Osteocyte (in vitro differentiated cells): ENCODE results near the gene OTUD3. TPM values are rescaled to one million over a fixed set of nuclear protein-coding genes. Genes with fewer than 3 reads are reported as not detected.
"Not testable (repeated sequence)": the region's sequence is repeated elsewhere in the genome, so short reads cannot be mapped to it uniquely, and the experiment has no call there.

Experiments
- DNase-seq: peaks from one replicate; pipeline ENCODE4 v3.0.0; 2021; ENCODE audit warnings: mixed read lengths; ENCODE audit not compliant: unreplicated experiment; ENCODE audit errors: extremely low spot score
- H3K27ac Mint-ChIP-seq: one replicate; pipeline ENCODE4 v1.8.0; 2021; ENCODE audit warnings: mild to moderate bottlenecking, mixed read lengths; ENCODE audit not compliant: unreplicated experiment
- H3K27me3 Mint-ChIP-seq: one replicate; pipeline ENCODE4 v1.8.0; 2021; ENCODE audit warnings: mixed read lengths; ENCODE audit not compliant: unreplicated experiment
- H3K36me3 Mint-ChIP-seq: one replicate; pipeline ENCODE4 v1.8.0; 2021; ENCODE audit warnings: mixed read lengths; ENCODE audit not compliant: unreplicated experiment
- H3K4me1 Mint-ChIP-seq: one replicate; pipeline ENCODE4 v1.8.0; 2021; ENCODE audit warnings: mixed read lengths; ENCODE audit not compliant: unreplicated experiment
- H3K4me3 Mint-ChIP-seq: one replicate; pipeline ENCODE4 v1.8.0; 2021; ENCODE audit warnings: mild to moderate bottlenecking, moderate library complexity, mixed read lengths; ENCODE audit not compliant: unreplicated experiment
- H3K9me3 Mint-ChIP-seq: one replicate; pipeline ENCODE4 v1.8.0; 2021; ENCODE audit warnings: mixed read lengths; ENCODE audit not compliant: unreplicated experiment
- total RNA-seq: library from RNA; stranded (reverse); gene quantifications from 2 replicates; pipeline ENCODE4 v1.2.1, GENCODE V29; 2021
- TF ChIP-seq, protein P1 (sequence below): fragments of 200-600 bp; sonication (generic); IDR thresholded peaks from 2 replicates; pipeline ENCODE4 v1.5.0; 2021; ENCODE audit warnings: antibody characterized with exemption, mild to moderate bottlenecking, moderate library complexity

OTUD3 gene
- total RNA-seq, 1 donor from 2014 or later, result 11.4 TPM

DNA sequence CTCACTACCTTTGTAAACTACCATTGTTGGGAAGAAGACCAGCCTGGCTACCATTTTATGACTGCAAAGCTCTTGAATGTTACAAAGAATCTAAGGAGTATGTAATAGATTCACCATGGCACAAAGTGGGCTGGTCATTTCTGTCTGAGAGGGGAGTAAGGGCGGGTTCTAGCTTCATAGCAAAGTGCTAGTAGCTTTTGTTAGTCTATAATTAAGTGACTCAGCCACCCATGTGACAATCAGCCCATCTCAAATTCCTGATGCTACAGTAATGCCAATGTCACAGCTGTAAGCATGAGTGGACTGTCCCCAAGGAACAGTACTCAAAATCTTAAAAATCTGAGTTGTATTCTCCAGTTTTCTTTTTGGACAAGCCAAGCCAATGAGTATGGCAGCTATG, 15.4 kb upstream of the OTUD3 start:
- Mint-ChIP-seq H3K4me3 (no peak overlapping the region), H3K27ac (no peak overlapping the region), H3K4me1 (peaks cover 9% of the 10 kb centered on the region), H3K27me3 (no peaks in the 10 kb centered on the region), H3K9me3 (peaks cover 5% of the 10 kb centered on the region), H3K36me3 (peaks cover 4% of the 10 kb centered on the region)
- no peak for DNase-seq
- TF ChIP-seq, protein P1, sequence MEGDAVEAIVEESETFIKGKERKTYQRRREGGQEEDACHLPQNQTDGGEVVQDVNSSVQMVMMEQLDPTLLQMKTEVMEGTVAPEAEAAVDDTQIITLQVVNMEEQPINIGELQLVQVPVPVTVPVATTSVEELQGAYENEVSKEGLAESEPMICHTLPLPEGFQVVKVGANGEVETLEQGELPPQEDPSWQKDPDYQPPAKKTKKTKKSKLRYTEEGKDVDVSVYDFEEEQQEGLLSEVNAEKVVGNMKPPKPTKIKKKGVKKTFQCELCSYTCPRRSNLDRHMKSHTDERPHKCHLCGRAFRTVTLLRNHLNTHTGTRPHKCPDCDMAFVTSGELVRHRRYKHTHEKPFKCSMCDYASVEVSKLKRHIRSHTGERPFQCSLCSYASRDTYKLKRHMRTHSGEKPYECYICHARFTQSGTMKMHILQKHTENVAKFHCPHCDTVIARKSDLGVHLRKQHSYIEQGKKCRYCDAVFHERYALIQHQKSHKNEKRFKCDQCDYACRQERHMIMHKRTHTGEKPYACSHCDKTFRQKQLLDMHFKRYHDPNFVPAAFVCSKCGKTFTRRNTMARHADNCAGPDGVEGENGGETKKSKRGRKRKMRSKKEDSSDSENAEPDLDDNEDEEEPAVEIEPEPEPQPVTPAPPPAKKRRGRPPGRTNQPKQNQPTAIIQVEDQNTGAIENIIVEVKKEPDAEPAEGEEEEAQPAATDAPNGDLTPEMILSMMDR, result no peak

DNA sequence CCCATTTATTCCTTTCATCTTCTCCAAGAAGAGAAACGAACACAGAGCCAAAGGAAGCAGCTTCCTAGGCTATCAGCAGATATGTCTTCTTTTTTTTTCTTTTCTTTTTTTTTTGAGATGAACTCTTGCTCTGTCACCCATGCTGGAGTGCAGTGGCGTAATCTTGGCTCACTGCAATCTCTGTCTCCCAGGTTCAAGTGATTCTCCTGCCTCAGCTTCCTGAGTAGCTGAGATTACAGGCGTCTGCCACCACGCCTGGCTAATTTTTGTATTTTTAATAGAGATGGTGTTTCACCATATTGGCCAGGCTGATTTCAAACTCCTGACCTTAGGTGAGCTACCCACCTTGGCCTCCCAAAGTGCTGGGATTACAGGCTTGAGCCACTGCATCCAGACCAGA, 13.6 kb upstream of the OTUD3 start:
- H3K4me3 Mint-ChIP-seq, DNase-seq, H3K27ac Mint-ChIP-seq, H3K9me3 Mint-ChIP-seq, H3K27me3 Mint-ChIP-seq, H3K36me3 Mint-ChIP-seq, H3K4me1 Mint-ChIP-seq: not testable (repeated sequence)

DNA sequence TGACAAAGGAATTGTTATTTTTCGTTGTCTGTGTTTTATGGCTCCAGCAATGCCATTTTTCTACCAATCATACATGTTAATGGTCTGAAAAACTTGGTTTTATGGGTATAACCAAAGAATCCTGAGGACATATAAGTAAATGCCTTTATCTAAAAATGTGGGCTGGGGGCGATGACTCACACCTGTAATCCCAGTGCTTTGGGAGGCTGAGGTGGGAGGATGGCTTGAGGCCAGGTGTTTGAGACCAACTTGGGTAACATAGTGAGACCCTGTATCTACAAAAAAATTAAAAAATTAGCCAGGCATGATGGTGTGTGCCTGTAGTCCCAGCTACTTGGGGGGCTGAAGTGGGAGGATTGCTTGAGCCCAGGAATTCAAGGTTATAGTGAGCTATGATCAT, 12.7 kb upstream of the OTUD3 start:
- H3K9me3 Mint-ChIP-seq, H3K27ac Mint-ChIP-seq: not testable (repeated sequence)

DNA sequence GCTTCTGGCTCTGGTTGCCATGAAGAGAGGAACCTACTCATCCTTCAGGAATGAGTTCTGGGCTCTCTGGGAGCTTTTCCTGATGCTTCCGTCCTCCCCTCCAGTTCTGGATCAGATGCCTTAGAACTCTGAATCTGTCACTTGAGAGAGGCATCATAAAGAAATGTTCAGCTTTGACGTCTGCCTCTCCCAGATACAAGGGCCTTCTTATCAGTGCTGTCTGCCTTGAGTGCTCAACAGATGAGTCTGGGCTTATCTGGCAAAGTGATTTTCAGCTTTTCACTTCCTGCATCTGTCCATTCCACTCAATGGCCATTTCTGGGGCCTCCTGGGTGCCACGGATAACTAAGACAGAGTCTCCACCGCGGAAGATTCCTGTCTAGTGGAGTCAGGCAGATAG, 12.3 kb upstream of the OTUD3 start:
- TF ChIP-seq, protein P1, result no peak
- Mint-ChIP-seq H3K4me3 (no peak overlapping the region), H3K4me1 (peaks cover 4% of the 10 kb centered on the region), H3K36me3 (no peaks in the 10 kb centered on the region), H3K9me3 (no peaks in the 10 kb centered on the region), H3K27ac (no peak overlapping the region), H3K27me3 (no peaks in the 10 kb centered on the region)
- DNase-seq, result no peak

More for the DNA sequence above, 12.7 kb upstream of the OTUD3 start:
- H3K4me1 Mint-ChIP-seq, H3K4me3 Mint-ChIP-seq, H3K27me3 Mint-ChIP-seq, H3K36me3 Mint-ChIP-seq, DNase-seq: not testable (repeated sequence)

DNA sequence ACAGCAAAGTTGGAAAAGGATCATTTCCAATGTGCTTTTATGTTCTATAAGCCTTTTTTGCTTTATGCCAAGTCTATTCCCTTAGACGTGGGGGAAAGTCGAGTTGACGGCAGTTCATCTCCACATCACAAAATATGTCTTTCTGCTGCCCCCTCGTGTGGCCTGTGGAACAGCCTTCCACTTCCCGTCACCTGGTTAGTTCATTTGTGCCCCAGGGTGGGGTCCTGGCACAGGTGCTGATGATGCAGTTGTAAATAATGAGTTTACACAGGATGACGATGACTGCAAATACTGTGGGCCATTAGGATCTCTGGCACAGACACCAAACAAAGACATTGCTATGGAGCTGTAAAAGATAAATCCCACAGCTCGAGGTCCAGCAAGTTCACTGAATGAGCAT, 10.0 kb upstream of the OTUD3 start:
- Mint-ChIP-seq H3K9me3 (no peaks in the 10 kb centered on the region), H3K36me3 (no peaks in the 10 kb centered on the region), H3K27me3 (peaks cover 7% of the 10 kb centered on the region), H3K4me3 (no peak overlapping the region), H3K4me1 (no peaks in the 10 kb centered on the region), H3K27ac (no peak overlapping the region)
- TF ChIP-seq, protein P1, result no peak
- no peak for DNase-seq

DNA sequence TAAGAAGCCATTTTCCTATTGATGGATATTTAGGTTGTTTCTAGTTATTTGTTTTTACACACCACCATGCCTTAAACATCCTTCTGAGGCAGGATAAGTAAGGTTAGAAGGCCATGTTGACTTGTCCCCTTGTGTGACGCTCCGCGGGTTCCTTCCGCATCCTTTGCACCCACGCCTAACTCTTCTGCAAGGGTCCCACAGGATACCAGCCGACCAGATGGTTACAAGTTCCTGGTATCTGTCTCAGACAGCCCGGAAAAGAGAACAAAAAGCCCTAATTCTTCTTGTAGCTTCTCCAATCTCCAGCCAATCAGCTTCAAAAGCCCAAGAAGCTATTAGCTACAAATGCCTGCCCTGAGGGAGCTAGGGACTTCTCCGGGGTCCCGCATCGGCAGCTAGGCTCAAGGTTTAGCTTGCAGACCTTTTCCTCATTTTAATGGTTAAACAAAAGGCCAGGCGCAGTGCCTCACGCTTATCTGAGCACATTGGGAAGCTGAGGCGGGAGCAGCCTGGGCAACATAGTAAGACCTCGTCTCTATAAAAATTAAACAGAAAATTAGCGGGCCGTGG, 4.9 kb upstream of the OTUD3 start:
- no peaks in the 10 kb centered on the region for H3K36me3 Mint-ChIP-seq
- H3K27ac Mint-ChIP-seq, result no peak overlapping the region
- peaks cover 16% of the 10 kb centered on the region for H3K27me3 Mint-ChIP-seq
- DNase-seq, result no peak
- H3K4me1 Mint-ChIP-seq, result peaks cover 2% of the 10 kb centered on the region
- TF ChIP-seq, protein P1, result no peak
- H3K4me3 Mint-ChIP-seq, result no peak overlapping the region
- no peaks in the 10 kb centered on the region for H3K9me3 Mint-ChIP-seq
